Adipose tissue (tissue), 3 donors: ENCODE measurements around the gene DKKL1. TPM values are rescaled to one million over a fixed set of nuclear protein-coding genes. Genes with fewer than 3 reads are reported as not detected.

Experiments
- polyA plus RNA-seq, 3 donors: library from polyadenylated mRNA; stranded (reverse); fragments of 200-250 nt; gene quantifications; one replicate each; pipeline ENCODE4 v1.2.3, GENCODE V29; 2013
- donor health status: healthy with polysubstance abuse.
- donor health status: Bipolar disorder and iron deficiency.
- donor health status: healthy.

Gene DKKL1
- polyA plus RNA-seq, 3 donors: 0.21 to 0.61 TPM; not detected in 1

Other genes with a start within 250 kb of the DKKL1 start
- 10 to 100 TPM in 1 of 3 donors, 1 to 10 TPM in 2; 4.3 to 12.9 (median 6.6) TPM for gene LIN7B, start 249.5 kb upstream of the DKKL1 start, polyA plus RNA-seq
- 1 to 10 TPM in 2 of 3 donors, not detected in 1; 1.5 to 5.1 TPM for gene C19orf73, start 244.7 kb upstream of the DKKL1 start, polyA plus RNA-seq
- gene PPFIA3, start 244.3 kb upstream of the DKKL1 start, polyA plus RNA-seq: 10 to 100 TPM in 1 of 3 donors, 1 to 10 TPM in 2; 8.5 to 20.1 (median 8.9) TPM
- 1 to 10 TPM in 2 of 3 donors, under 1 TPM in 1; 0.89 to 2.8 (median 1.3) TPM for gene HRC, start 208.5 kb upstream of the DKKL1 start, polyA plus RNA-seq
- gene TRPM4, start 206.1 kb upstream of the DKKL1 start, polyA plus RNA-seq: 10 to 100 TPM in 2 of 3 donors, 1 to 10 TPM in 1; 8.5 to 45.9 (median 11.9) TPM
- 1 to 10 TPM in 2 of 3 donors, under 1 TPM in 1; 0.90 to 1.6 (median 1.0) TPM for gene SLC6A16, start 38.7 kb upstream of the DKKL1 start, polyA plus RNA-seq
- 10 to 100 TPM in 2 of 3 donors, 1 to 10 TPM in 1; 6.8 to 18.1 (median 10.6) TPM for gene CD37, start 28.5 kb upstream of the DKKL1 start, polyA plus RNA-seq
- 10 to 100 TPM; 19.3 to 37.7 (median 34.0) TPM for gene TEAD2, start 1.5 kb upstream of the DKKL1 start, polyA plus RNA-seq
- 1 to 10 TPM in 1 of 3 donors, not detected in 2; 1.9 TPM for gene KASH5, start 24.4 kb downstream of the DKKL1 start, polyA plus RNA-seq
- gene PTH2, start 59.6 kb downstream of the DKKL1 start, polyA plus RNA-seq: not detected
- gene GFY, start 61.5 kb downstream of the DKKL1 start, polyA plus RNA-seq: not detected
- gene SLC17A7, start 77.7 kb downstream of the DKKL1 start, polyA plus RNA-seq: 1 to 10 TPM in 2 of 3 donors, under 1 TPM in 1; 0.23 to 7.3 (median 1.5) TPM
- gene PIH1D1, start 87.9 kb downstream of the DKKL1 start, polyA plus RNA-seq: 10 to 100 TPM; 43.8 to 85.5 (median 50.3) TPM
- 10 to 100 TPM; 24.1 to 31.4 (median 29.5) TPM for gene ALDH16A1, start 89.3 kb downstream of the DKKL1 start, polyA plus RNA-seq
- 10 to 100 TPM in 1 of 3 donors, 1 to 10 TPM in 2; 2.6 to 20.5 (median 7.4) TPM for gene FLT3LG, start 110.3 kb downstream of the DKKL1 start, polyA plus RNA-seq
- gene RPL13A, start 123.7 kb downstream of the DKKL1 start, polyA plus RNA-seq: 1,000 to 10,000 TPM; 3,139 to 5,659 (median 3,499) TPM
- 1,000 to 10,000 TPM; 3,233 to 6,569 (median 4,953) TPM for gene RPS11, start 132.6 kb downstream of the DKKL1 start, polyA plus RNA-seq
- gene FCGRT, start 148.8 kb downstream of the DKKL1 start, polyA plus RNA-seq: 100 to 1,000 TPM in 2 of 3 donors, 10 to 100 TPM in 1; 57.1 to 268 (median 264) TPM
- gene RCN3, start 164.1 kb downstream of the DKKL1 start, polyA plus RNA-seq: 10 to 100 TPM in 2 of 3 donors, 1 to 10 TPM in 1; 7.8 to 61.6 (median 33.7) TPM
- 10 to 100 TPM; 61.0 to 95.7 (median 77.8) TPM for gene NOSIP, start 216.7 kb downstream of the DKKL1 start, polyA plus RNA-seq
- 10 to 100 TPM in 1 of 3 donors, 1 to 10 TPM in 2; 2.9 to 11.7 (median 3.0) TPM for gene PRRG2, start 217.4 kb downstream of the DKKL1 start, polyA plus RNA-seq
- gene PRR12, start 227.3 kb downstream of the DKKL1 start, polyA plus RNA-seq: 10 to 100 TPM in 1 of 3 donors, 1 to 10 TPM in 2; 5.1 to 11.5 (median 7.3) TPM